Activated T-cell treated with anti-CD3 and anti-CD28 coated beads, Interleukin-2, amount 50 U/mL, for 48 hours (primary cell): Measurements from ENCODE around the gene VWF.
"Not testable (repeated sequence)": the region's sequence is repeated elsewhere in the genome, so short reads cannot be mapped to it uniquely, and the experiment has no call there.

Experiments
- DNase-seq, 2 experiments: peaks; one replicate each; pipeline ENCODE4 v3.0.0-alpha.2; 2020

VWF gene

DNA sequence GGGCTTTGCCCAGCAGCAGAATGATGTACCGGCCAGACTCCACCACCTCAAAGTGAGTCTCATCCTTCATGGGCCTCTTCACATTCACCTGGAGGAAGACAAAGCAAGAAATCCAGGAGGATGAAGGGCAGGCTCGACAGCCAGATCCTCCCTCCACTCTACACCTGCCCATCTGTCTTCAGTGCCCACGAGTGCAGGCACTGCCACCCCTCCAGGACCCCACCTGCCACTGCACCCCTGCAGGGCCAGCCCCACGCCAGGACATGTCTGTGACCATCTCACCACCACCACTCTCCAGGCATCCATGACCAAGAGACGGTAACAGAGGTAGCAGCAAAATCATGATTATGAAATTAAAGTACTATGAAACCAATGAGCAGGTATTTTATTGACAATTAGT, 95.1 kb downstream of the VWF start:
- no peak for DNase-seq

DNA sequence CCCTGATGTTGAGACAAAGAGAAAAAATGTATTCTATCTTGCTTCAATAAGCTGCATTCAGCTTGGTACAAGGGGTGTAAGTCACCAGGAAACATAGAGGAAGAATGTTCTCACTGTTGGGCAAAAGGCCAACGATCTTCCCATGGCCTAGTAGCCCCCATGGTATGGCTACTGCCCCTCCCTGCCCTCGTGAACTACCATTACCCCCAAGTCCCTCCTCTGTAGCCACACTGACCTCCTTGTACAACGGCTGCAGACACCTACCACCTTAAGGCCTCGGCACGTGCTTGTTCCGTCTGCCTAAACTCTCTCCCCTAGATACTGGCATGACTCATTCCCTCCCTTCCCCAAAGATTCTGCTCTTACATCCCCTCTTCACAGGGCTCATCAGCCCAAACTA, 97.5 kb downstream of the VWF start:
- DNase-seq: no peak

DNA sequence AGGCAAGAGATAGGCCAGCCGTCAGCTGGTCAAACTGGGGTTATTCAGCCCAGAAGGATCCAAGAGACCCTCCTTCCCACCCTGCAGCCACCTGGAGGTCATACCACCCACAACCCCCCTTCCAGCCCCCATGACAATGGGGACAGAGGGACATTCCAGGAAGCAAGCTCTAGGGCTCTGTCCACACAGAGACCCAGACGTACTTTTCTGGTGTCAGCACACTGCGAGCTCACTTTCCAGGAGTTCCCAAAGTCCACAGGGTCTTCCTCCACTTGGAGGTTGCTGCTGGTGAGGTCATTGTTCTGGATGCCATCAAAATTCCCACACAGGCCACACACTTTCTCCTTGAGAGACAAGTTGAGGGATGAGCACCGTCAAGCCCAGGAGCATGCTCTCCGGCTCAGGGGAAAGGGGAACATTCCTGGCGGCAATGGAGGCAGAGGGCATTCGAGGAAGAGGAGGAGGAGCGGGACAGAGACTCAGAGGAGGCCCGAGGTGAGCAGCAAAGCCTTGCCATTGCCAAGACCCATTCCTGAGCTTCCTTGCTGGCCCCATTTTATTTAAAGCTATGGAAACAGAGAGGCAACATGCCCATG, 98.7 kb downstream of the VWF start:
- not testable (repeated sequence) for DNase-seq

DNA sequence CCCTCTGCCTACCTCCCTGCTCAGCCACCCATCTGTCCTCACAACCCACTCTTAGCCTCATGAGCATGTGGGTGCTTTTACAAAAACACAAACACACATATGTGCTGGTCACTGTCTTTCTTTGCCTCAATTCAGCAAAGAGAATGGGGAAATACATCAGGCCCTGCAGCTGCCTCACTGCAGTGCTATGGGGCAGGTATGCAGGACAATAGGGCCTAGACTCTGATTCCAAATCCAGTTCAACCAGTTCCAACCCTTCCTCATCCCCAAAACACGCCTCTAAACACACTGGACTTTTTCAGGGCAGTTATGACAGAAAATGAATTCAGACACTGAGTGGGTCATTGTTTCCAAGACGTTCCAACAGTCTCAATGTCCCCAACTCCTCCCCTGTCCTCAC, 100.4 kb downstream of the VWF start:
- DNase-seq: not testable (repeated sequence)

DNA sequence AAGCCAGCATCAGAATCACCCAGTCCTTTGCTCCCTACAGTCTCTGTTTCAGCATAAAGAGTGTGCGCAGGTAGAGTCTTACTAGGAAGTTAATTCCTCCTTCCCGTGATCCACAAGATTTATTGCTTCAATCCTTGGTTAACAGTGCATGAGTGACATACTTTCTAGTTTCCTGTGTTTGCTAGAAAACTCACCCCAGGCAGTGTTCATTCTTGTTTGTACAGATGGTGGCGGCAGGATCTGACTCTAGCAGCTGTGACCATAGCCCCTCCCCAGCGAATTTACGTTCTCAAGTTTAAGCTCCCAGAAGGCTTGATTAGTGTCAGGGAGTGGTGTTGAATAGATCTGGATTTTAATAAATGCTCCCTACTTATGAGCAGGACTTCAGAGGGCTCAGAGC, 103.5 kb downstream of the VWF start:
- no peak for DNase-seq

DNA sequence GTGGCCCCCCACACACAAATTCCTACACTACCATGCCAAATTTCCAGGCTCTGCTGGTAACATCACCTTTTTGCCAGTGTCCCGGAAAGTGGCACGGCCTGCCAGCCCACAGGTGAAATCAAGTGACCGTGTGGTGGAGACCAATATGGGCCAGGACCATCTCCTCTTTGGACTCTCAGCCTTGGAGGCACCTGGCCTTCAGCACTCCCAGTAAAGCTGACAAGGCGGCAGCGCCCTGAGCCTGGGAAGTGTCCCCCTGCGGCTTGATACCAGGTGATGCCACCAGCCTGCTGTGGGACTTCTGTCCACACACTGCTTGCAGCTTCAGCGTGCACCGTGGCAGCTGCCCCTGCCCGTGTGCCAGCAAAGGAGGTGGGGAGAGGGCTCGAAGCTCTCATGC, 104.0 kb downstream of the VWF start:
- not testable (repeated sequence) for DNase-seq

DNA sequence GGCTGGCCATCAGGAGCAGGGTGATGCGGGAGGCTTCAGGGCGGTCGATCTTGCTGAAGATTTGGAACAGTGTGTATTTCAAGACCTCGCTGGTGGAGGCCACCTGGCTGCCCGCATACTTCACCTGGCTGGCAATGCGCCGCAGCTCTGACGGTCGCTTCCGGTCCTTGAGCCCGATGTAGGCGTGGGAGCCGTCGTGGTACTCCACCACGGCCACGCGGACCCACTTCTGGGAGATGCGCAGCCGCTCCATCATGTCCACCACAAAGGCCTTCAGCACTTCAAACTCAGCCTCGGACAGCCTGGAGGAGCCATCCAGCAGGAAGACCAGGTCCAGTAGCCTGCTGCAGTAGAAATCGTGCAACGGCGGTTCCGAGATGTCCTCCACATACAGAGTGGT, 105.2 kb downstream of the VWF start:
- DNase-seq: not testable (repeated sequence)

DNA sequence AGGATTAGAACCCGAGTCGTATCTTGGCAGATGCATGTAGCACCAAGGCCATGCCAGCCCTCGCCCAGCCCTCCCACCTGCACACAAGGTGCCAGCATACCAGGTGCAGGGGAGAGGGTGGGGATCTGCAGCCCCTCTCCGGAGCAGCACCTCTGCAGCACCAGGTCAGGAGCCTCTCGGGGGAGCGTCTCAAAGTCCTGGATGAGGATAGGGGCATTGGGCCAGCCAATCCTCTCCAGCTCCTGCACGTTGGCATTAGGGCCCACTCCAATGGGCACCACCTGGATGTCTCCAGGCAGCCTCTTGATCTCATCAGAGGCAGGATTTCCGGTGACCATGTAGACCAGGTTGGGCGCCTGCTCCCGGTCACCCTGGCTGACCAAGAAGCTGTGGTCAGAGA, 106.2 kb downstream of the VWF start:
- no peak for DNase-seq

DNA sequence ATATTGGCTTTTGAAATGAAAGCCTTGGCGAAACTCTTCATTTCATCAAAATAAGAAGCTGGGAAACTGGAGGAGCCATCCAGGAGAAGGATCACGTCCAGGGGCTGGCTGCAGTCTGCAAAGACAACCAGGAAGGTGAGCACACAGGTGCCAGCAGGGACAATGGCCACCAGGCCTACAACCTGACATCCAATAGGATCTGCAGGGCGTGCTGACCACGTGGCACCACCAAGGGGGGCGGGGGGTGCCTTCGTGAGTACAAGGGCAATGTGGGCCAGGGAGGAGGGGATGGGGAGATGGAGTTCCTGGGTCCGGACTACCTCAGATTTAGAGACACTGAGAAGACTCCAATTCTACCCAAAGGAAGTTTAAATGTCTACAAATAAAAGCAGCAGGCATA, 107.7 kb downstream of the VWF start:
- DNase-seq: no peak

DNA sequence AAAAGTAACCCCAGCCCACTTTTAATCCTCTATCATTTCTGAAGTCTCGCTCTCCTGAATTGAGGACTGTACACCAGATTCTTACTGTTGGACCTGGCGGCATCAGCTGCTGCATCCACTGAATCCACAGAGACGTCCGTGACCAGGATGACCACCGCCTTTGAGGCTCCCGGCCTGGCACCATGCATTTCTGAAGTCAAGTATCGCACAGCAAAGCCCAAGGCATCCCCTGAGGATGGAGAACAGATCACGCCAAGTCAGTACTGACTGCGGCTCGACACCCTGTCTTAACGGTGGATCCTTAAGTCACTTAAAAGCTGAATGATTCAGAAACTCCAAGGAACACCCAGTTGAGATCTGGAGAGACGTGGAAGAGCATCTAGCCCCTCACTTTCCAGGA, 108.5 kb downstream of the VWF start:
- DNase-seq: not testable (repeated sequence)

DNA sequence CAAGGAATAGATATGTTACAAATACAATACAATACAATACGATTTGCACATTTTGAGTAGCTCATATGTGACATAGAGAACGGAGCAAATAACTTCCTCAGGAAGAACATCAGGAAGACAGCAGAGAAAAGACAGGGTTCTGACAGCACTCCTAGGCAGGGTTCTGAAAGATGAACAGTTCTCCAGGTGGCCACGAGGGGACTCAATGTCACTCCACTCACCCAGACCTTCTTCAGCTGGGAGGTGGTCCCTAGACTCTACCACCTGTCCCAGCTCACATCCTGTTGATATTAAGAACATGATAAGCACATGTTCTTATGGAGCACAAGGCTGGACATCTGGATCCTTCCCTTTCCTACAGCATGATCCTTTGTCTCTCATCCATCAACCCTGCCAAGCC, 109.2 kb downstream of the VWF start:
- not testable (repeated sequence) for DNase-seq

DNA sequence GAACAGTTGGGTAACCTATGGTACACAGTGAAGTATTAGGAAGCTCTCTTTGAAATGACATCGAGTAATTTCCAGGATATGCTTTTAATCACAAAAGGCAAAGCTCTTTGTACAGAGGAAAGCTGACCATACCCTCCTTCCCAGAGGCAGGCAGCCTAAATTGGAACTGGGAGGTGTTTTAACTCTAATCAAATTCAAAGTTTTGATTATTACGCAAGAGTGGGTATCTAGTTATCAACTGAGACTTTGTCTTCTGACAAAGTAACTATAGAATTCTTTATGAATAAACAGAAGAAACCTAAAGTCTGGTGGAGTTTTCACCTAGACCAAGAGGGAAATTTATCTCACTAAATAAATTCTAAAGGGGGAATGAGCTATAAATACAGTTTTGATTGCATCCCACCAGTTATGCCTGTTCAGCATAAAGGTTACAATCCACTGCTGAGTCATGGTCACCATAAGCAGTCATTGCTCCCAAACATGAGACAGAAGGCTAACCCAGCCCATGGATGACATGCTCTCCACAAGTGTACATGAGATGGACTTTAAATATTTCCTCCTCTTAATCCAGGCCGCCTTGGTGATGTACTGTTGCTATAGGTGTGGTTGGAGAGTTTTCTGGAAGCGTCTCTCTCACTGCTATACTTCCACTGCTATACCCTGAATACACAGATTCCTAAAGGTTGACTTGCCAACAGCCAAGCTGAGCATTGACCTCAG, 113.7 kb downstream of the VWF start:
- not testable (repeated sequence) for DNase-seq

DNA sequence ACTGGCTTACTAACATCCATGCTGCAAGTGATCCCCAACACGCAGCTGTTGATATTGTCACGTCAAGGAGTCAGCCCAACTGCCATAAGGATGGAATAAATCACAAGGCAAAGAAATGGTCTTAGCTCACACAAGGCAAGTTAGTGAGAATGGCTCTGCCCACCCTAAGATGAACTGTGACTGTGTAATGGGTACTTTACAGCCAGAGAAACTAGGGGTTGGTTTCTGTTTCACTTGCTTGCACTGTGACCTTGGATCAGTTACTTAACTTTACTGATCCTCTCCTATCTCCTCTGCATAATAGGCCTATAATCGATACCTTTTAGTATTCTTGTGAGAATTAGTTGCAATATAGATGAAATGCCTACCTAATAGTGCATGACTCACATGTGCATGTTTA, 127.2 kb downstream of the VWF start:
- no peak for DNase-seq

DNA sequence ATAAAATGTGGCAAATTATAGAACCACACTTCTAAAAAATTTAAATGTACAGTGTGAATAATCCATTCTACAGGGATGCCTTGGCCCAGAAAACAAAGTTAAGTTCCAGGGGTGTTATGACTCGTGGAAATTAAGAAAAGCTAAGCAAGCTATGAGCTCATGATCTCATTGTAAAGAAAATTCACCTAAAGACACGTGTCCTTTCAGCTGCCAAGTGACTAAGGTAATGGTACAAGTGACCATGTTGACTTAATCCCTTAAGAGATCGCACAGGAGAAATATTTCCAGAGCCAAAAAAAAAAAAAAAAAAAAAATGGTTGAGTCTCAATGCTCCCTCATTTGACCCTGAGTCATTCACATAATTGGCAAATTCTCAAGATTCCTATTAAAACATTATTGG, 128.0 kb downstream of the VWF start:
- no peak for DNase-seq

DNA sequence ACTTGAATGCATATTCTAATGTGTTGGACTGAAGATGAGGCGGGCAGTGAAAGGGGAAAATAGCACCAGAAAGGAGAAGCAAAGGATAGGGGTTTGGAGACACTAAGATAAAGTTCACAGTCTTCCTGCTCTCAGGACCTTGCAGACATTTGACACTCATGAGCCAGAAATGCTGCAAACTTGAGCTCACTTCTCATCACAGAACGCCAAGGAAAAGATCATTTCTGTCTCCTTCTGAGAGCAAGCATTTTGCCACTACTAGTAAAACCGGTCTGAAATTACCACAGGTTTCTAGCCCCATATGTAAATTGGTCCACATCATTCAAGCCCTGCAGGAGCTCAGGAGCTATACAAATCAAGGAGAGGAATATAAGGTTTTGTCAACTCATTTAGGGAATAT, 134.8 kb downstream of the VWF start:
- DNase-seq: no peak

DNA sequence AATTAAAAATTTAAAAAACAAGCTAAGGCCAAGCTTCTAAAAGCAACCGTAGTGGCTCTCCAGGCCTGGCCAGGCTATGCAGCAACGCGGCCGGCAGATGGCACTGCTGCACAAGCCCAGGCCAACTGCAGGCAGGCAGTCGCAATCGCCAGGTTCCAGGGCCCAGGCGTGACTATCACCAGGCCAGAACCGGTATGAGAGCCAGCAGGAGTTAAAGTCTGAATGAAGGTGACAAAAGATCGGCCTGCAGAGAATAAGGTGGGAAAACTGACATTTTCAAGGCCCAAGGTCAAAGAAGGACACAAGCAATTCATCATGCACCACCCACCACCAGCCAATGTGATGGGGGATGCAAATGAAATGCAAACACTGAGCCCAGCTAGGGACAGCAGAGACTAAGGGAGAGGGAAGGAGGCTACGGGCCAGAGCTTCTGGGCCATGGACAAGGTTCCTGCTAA, 135.8 kb downstream of the VWF start:
- peak; percentile 77 to 82 for DNase-seq

DNA sequence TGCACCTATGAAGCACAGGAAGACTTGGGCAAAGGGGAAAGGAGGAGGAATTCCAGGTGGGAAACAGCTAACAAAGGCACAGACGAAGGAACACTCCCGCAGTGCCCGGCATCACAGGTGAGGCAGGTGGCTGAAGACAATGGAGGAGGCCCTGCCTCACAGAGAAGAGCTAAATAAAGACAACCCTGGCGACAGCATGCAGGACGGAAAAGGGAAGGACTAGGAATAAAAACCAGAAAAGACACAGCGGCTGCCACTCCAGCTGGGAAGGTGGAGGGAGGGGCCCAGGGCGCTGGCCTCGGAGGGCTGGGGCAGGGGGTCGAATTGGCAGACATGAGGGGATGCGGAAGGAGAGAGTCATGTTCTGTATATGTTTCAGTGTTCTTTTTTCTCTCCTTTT, 136.4 kb downstream of the VWF start:
- DNase-seq: no peak

DNA sequence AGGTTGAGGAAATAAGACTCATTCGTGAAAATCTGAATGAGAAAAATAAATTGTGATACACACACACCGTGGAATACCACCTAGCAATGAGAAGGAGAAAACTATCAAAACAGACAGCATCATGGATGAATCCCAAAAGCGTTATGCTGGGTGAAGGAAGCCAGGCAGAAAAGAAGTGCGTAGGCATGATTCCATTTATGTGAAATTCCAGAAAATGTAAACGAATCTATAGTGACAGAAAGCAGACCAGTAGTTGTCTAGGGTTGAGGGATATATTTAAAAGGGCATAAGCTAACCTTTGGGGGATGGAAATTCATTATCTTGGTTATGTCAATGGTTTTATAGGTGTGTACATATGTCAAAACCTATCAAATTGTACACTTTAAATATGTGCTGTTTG, 136.9 kb downstream of the VWF start:
- no peak for DNase-seq

DNA sequence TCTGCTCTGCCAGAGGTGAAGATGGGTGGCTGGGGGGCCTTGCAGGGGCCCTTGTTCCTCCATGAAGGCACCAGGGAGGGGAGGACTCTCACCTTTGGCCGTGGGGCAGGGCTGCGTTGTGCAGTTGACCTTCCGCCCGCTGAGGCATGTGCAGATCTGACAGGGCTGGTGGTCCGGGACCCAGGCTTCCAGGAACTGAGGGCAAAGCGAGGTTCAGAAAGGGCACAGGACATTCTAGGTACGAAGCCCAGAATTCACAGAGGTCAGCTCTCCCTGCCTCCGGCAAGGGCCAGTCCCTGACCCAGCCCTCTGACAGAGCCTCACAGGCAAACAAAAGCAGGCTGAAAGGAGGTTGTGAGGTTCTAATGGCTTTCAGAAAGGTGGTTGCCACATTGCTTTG, 139.0 kb downstream of the VWF start:
- no peak for DNase-seq

DNA sequence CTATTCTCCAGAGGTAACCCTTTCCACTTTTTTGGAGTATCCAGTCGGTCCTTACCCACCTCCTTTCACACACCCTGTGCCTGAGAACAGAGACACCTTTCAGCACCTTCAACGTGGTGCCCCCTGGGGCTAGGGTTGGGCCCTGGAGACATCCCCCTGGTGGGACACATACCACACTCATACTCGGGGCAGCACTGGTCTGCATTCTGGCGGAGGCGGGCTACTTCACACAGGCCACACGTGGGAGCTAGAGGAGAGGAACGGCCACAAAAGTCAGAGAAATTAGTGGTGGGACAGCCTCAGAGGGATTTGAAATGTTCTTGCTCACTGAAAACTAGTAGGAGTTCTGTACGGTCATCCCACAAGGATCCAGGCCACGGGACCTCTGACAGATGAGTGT, 139.6 kb downstream of the VWF start:
- no peak for DNase-seq

DNA sequence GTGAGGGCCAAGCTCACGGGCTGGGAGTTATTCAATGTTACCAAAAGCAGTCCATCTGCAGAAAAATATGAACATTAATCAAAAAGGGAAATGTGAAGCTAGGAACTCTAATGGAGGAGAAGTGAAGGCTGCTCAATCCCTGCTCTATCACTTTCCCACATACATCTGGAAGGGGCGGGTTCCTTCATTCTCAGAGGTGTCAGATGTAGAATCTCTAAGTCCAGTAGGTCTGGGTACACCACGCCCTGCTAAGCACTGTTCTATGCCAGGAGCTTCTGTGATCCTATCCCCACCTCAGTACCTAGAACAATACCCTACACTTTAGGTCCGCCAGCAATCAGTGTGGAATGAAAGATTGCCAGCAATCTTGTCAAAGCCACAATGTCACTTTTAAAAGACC, 142.4 kb downstream of the VWF start:
- no peak for DNase-seq

DNA sequence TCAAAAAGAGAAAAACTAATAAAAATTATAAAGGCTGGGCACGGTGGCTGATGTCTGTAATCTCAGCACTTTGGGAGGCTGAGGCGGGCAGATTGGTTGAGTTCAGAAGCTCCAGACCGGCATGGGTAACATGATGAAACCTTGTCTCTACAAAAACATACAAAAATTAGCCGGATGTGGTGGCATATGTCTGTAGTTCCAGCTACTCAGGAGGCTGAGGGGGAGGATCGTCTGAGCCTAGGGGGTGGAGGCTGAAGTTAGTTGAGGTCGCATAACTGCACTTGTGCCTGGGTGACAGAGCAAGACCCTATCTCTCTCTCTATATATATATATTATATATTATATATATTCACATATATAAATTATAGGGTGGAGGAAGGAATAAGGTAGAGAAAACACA, 146.9 kb downstream of the VWF start:
- no peak for DNase-seq

DNA sequence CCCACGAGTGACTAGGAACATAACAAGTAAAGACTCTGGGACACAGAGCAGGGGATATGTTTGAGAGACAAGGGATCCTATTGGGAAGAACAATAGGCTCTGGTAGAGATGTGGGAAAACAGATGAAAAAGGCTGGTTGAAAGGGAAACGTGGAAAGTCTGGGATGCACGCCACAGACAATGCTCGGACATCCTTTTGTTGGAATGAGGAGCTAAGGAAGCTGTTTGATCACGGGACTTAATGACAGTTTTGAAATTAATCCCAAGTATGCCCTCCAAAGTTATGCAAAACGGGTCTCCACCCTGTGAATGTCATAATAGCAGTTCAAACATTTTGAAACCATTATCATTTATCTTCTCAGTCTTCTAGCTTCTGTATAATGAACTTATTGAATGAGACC, 147.8 kb downstream of the VWF start:
- no peak for DNase-seq

DNA sequence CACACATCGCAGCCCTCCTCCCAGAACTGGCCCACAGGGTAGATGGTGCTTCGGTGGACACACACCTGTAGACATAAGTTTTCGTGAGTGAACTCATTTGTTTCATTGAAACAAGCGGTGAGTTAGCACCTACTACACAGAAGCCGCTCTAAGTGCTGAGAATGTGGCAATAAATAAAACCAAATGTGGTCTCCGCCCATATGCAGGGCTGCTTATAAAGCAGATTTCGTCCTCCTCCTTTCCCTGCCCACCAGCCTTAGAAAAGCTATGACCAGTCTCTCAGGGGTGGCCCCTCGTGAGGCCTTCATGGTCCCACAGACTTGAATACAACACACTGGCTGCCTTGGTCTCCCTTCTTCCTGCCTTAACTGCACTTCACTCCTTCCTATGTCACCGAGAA, 148.3 kb downstream of the VWF start:
- DNase-seq: no peak
